Nephron (organoid): ENCODE data around the gene ALG10.
"Not testable (repeated sequence)": the region's sequence is repeated elsewhere in the genome, so short reads cannot be mapped to it uniquely, and the experiment has no call there.

Experiments used
- H3K27ac Mint-ChIP-seq, 3 experiments: 2 replicates each; pipeline ENCODE4 v1.8.0; 2020; ENCODE audit warnings: mixed read lengths in 3 of 3, mild to moderate bottlenecking in 2 of 3, moderate library complexity in 1 of 3
- H3K27me3 Mint-ChIP-seq: 2 replicates; pipeline ENCODE4 v1.8.0; 2021; ENCODE audit warnings: low read depth, mild to moderate bottlenecking, moderate library complexity, mixed read lengths
- H3K36me3 Mint-ChIP-seq: 2 replicates; pipeline ENCODE4 v1.8.0; 2020; ENCODE audit warnings: low read depth, mixed read lengths
- H3K4me1 Mint-ChIP-seq: 2 replicates; pipeline ENCODE4 v1.8.0; 2020; ENCODE audit warnings: mixed read lengths
- H3K4me3 Mint-ChIP-seq, 3 experiments: 2 replicates each; pipeline ENCODE4 v1.8.0; 2020; ENCODE audit warnings: mild to moderate bottlenecking in 3 of 3, mixed read lengths in 3 of 3, moderate library complexity in 2 of 3
- H3K9me3 Mint-ChIP-seq: 2 replicates; pipeline ENCODE4 v1.8.0; 2020; ENCODE audit warnings: mixed read lengths
- TF ChIP-seq, protein P1 (sequence below), 3 experiments: fragments of 200-600 bp; sonication (generic); IDR thresholded peaks; one replicate each; pipeline ENCODE4 v1.5.0; 2021; ENCODE audit warnings: antibody characterized with exemption in 3 of 3; ENCODE audit not compliant: unreplicated experiment in 3 of 3

Gene ALG10, protein sequence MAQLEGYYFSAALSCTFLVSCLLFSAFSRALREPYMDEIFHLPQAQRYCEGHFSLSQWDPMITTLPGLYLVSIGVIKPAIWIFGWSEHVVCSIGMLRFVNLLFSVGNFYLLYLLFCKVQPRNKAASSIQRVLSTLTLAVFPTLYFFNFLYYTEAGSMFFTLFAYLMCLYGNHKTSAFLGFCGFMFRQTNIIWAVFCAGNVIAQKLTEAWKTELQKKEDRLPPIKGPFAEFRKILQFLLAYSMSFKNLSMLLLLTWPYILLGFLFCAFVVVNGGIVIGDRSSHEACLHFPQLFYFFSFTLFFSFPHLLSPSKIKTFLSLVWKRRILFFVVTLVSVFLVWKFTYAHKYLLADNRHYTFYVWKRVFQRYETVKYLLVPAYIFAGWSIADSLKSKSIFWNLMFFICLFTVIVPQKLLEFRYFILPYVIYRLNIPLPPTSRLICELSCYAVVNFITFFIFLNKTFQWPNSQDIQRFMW

DNA sequence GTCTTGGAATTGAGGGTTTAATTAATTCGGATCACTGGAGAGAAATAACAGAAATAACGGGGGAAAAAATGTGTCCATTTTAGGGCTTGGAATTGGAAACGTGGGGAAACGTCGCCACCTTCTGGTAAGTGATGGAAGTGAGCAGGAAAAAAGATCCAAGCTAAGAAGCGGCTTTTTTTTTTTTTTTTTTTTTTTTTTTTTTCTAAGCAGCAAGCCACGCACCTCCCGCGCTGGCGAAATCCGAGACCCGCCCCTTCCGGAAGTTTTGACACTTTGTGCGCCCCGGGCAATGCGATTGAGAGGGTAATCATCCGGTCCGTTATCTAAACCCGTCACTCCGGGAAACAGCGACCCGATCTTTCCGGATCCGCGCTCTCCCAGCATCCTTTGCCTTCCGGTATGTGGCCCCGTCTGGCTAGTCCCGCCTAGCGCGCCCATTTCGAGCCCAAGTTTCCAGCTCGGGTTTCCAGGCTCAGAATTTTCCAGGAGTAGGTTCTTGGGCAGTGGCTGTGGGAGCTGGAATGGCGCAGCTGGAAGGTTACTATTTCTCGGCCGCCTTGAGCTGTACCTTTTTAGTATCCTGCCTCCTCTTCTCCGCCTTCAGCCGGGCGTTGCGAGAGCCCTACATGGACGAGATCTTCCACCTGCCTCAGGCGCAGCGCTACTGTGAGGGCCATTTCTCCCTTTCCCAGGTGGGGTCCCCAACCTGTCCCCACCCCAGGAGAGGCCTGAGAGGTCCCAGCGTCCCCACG is at the start of gene ALG10:
Gene ALG10, plus strand, starts transcription at position 418 of the 752 bp plus-strand sequence. Its CDS starts 104 bp downstream, at position 522.
- TF ChIP-seq, protein P1, sequence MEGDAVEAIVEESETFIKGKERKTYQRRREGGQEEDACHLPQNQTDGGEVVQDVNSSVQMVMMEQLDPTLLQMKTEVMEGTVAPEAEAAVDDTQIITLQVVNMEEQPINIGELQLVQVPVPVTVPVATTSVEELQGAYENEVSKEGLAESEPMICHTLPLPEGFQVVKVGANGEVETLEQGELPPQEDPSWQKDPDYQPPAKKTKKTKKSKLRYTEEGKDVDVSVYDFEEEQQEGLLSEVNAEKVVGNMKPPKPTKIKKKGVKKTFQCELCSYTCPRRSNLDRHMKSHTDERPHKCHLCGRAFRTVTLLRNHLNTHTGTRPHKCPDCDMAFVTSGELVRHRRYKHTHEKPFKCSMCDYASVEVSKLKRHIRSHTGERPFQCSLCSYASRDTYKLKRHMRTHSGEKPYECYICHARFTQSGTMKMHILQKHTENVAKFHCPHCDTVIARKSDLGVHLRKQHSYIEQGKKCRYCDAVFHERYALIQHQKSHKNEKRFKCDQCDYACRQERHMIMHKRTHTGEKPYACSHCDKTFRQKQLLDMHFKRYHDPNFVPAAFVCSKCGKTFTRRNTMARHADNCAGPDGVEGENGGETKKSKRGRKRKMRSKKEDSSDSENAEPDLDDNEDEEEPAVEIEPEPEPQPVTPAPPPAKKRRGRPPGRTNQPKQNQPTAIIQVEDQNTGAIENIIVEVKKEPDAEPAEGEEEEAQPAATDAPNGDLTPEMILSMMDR (IDR thresholded peaks at IDR 0.05; ENCODE audit: unreplicated experiment in 3 of 3), result peak; percentile 73 to 77 (median 74)
- Mint-ChIP-seq H3K4me1 (peaks cover 12% of the 10 kb centered on the region), H3K36me3 (peaks cover 3% of the 10 kb centered on the region), H3K9me3 (no peaks in the 10 kb centered on the region), H3K27ac (peak within 1 kb of the TSS; percentile 88 to 97 (median 96)), H3K4me3 (peak within 1 kb of the TSS; percentile 88 to 96 (median 91)), H3K27me3 (no peaks in the 10 kb centered on the region)

DNA sequence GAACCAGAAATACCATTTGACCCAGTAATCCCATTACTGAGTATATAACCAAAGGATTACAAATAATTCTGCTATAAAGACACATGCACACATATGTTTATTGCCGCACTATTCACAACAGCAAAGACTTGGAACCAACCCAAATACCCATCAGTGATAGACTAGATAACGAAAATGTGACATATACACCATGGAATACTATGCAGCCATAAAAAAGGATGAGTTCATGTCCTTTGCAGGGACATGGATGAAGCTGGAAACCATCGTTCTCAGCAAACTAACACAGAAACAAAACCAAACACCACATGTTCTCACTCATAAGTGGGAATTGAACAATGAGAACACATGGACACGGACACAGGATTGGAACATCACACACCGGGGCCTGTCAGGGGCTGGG is 49.4 kb upstream of the ALG10 start:
- H3K4me1 Mint-ChIP-seq, H3K9me3 Mint-ChIP-seq, H3K27me3 Mint-ChIP-seq, H3K27ac Mint-ChIP-seq, H3K36me3 Mint-ChIP-seq, H3K4me3 Mint-ChIP-seq: not testable (repeated sequence)

DNA sequence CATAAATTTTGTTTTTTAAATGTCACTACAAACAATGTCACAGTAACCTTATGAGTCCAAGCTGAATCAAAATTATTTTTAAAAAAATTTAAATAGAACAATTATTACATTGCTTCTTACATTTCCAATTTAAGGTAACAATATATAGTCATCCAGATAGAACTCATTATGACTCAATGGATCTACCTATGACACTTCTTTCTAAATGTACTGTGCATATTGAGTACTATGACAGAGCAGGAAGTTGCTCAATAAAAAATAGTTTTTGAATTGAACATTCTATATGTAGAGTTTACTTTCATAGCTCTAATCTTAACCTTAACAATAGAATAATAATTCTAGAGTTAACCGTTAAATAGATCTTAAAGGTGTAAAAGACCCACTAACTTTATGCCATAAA is 44.4 kb upstream of the ALG10 start:
- Mint-ChIP-seq H3K4me3 (no peak overlapping the region), H3K4me1 (no peaks in the 10 kb centered on the region), H3K36me3 (no peaks in the 10 kb centered on the region), H3K27ac (no peak overlapping the region), H3K9me3 (peaks cover 5% of the 10 kb centered on the region), H3K27me3 (peaks cover 4% of the 10 kb centered on the region)
- TF ChIP-seq, protein P1 (IDR thresholded peaks at IDR 0.05; ENCODE audit: unreplicated experiment in 3 of 3), result no peak

DNA sequence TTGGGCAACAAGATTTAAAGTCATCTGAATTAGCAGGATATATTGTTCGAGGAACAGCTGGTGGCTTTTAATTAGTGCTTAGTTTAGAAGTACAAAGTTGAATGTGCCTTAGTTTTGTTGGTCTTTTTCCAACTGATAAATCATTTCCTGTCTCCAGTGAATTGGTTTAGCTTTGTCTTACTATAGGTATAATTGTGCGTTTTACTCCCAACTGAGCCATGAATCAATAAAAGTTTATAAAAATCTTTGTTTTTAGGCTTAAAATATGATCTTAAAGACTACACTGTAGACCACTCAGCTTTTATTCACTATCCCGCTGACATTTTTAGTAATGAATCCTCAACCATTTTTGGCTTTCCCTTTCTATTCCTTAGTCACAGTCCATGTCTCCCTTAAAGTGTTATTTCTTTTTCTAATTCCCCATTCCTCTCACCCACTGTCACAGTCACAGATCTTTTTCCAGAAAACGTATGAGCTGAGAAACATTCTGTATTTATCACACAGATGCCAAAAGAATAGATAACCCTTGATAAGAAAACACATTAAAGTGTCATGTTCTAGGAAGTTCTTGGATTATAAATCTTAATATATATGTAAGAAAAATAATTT is 34.0 kb upstream of the ALG10 start:
- H3K4me1 Mint-ChIP-seq, result no peaks in the 10 kb centered on the region

DNA sequence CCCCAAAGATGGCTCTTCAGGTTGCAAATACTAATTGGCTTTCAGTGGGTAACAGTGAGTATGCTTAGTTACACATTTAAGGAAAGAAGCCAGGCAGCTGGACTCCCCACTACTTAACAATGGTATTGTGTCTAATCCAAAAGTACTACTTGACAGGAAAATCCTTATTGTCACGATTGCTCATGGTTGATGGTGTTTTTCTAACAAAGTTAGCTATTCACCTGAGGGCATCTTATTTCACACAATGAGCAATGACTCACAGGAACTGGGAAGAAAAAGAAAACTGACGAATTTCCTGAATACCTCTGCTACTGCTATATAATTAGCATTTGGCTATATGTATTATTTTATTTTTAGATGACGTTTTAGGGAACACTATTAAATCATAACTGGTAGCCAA is 33.4 kb upstream of the ALG10 start:
- peak overlapping the region in 2 of 3 experiments; percentile 11 to 58 for H3K27ac Mint-ChIP-seq

More for the DNA sequence above, 34.0 kb upstream of the ALG10 start:
- H3K9me3 Mint-ChIP-seq, result no peaks in the 10 kb centered on the region
- no peak overlapping the region for H3K4me3 Mint-ChIP-seq
- H3K27me3 Mint-ChIP-seq, result peaks cover 18% of the 10 kb centered on the region
- H3K27ac Mint-ChIP-seq, result peak overlapping the region; percentile 2 to 60 (median 5)
- no peaks in the 10 kb centered on the region for H3K36me3 Mint-ChIP-seq
- TF ChIP-seq, protein P1 (IDR thresholded peaks at IDR 0.05; ENCODE audit: unreplicated experiment in 3 of 3), result no peak

More for the DNA sequence above, 33.4 kb upstream of the ALG10 start:
- Mint-ChIP-seq H3K36me3 (no peaks in the 10 kb centered on the region), H3K4me1 (no peaks in the 10 kb centered on the region), H3K9me3 (no peaks in the 10 kb centered on the region), H3K4me3 (no peak overlapping the region), H3K27me3 (peaks cover 21% of the 10 kb centered on the region)
- TF ChIP-seq, protein P1 (IDR thresholded peaks at IDR 0.05; ENCODE audit: unreplicated experiment in 3 of 3), result no peak
